Body of pancreas (tissue), 4 donors: ENCODE measurements around the gene LYSMD2. TPM values are rescaled to one million over a fixed set of nuclear protein-coding genes. Genes with fewer than 3 reads are reported as not detected.

Source experiments
- ATAC-seq: fragments of 150-250 bp; one replicate; pipeline ENCODE4 v1.9.1; 2016
- DNase-seq, 4 donors: peaks; one replicate each; pipeline ENCODE4 v3.0.0-alpha.2; 2019
- H3K27ac ChIP-seq, 4 donors: fragments of 200-600 bp; sonication (generic); 1 replicate in 3 of 4; 2 replicates in 1 of 4; pipeline versions ENCODE4 v1.5.1 to v1.6.1; 2016 to 2019; ENCODE audit warnings: mild to moderate bottlenecking in 1 of 4, mixed read lengths in 1 of 4, moderate library complexity in 1 of 4
- H3K27me3 ChIP-seq, 2 donors: fragments of 200-600 bp; sonication (generic); one replicate each; pipeline ENCODE4 v1.6.0; 2016; ENCODE audit warnings: mild to moderate bottlenecking in 1 of 2
- H3K36me3 ChIP-seq, 2 donors: fragments of 200-600 bp; sonication (generic); replicated peaks in 1 of 2; 2 replicates each; pipeline ENCODE4 v1.5.1; 2016; ENCODE audit warnings: low read depth in 2 of 2; ENCODE audit not compliant: insufficient read depth in 1 of 2
- H3K4me1 ChIP-seq: fragments of 200-600 bp; sonication (generic); one replicate; pipeline ENCODE4 v1.6.0; 2016
- H3K4me3 ChIP-seq, 2 donors: fragments of 200-600 bp; sonication (generic); 1 replicate in 1 of 2; 2 replicates in 1 of 2; pipeline ENCODE4 v1.5.1; 2016 to 2019
- H3K9me3 ChIP-seq, 3 donors: fragments of 200-600 bp; sonication (generic); 1 replicate in 2 of 3; 2 replicates in 1 of 3; pipeline ENCODE4 v1.5.1; 2016
- CTCF ChIP-seq, 7 experiments: fragments of 450-650 bp in 4 of 7; fragments of 200-600 bp in 3 of 7; sonication (generic) in 3 of 7; IDR thresholded peaks; one replicate each; pipeline ENCODE4 v1.5.1; 2016 to 2019; ENCODE audit warnings: antibody characterized with exemption in 7 of 7
- POLR2A ChIP-seq, 3 donors: fragments of 450-650 bp; IDR thresholded peaks; one replicate each; pipeline ENCODE4 v1.6.1; 2016; ENCODE audit warnings: antibody characterized with exemption in 3 of 3, mild to moderate bottlenecking in 2 of 3
- WGBS, 2 donors: methylation state at CpG; one replicate each; pipeline ENCODE4 v1.1.5; 2017; 5-methylcytosine and 5-hydroxymethylcytosine counted together
- intact Hi-C: fragments of 100-400 bp; cut with DNase I; formaldehyde crosslinking; loops from one replicate; pipeline ENCODE4 v1.15.1; 2023
- total RNA-seq, 2 donors: library from RNA; depleted of rRNA; stranded (reverse); fragments of >200 nt; gene quantifications; one replicate each; pipeline ENCODE4 v1.1.0, GENCODE V29; 2016

LYSMD2 gene
- total RNA-seq, 2 donors from 2014 or later: 8.0 to 20.1 TPM

- no peaks in the 10 kb centered on the region for H3K36me3 ChIP-seq
- no peaks in the 10 kb centered on the region for H3K9me3 ChIP-seq
- 53 to 59% methylated on average over 1 of the region's 1 CpG for WGBS, 2 donors
- DNase-seq: peak in 1 of 4 donors; percentile 11
- H3K4me1 ChIP-seq: peaks cover 6% of the 10 kb centered on the region
- H3K4me3 ChIP-seq: no peak overlapping the region
- no peak for ATAC-seq
- H3K27me3 ChIP-seq: no peaks in the 10 kb centered on the region
- H3K27ac ChIP-seq: no peak overlapping the region
- TF ChIP-seq POLR2A (IDR thresholded peaks at IDR 0.05): no peak
- no peak for TF ChIP-seq CTCF (IDR thresholded peaks at IDR 0.05)
- intact Hi-C loops: loop anchor here (5.0 kb wide), 1 partner anchor 119 kb away; no protein-coding TSS in a partner anchor
Observed at GRCh38 chr15:51771773-51772172, 34.3 kb upstream of the LYSMD2 start.

- no peaks in the 10 kb centered on the region for H3K27me3 ChIP-seq
- no peaks in the 10 kb centered on the region for H3K36me3 ChIP-seq
- peaks cover under 1% of the 10 kb centered on the region for H3K4me1 ChIP-seq
- H3K27ac ChIP-seq: no peak overlapping the region
- no peaks in the 10 kb centered on the region for H3K9me3 ChIP-seq
- 62 to 69% methylated on average over 3 of the region's 3 CpGs for WGBS, 2 donors
- ATAC-seq (no peak), DNase-seq (no peak)
- H3K4me3 ChIP-seq: no peak overlapping the region
- no peak for TF ChIP-seq POLR2A (IDR thresholded peaks at IDR 0.05)
- no peak for TF ChIP-seq CTCF (IDR thresholded peaks at IDR 0.05)
- intact Hi-C loops: loop anchor here (5.0 kb wide), 1 partner anchor 119 kb away; no protein-coding TSS in a partner anchor
Observed at GRCh38 chr15:51770902-51771301, 33.4 kb upstream of the LYSMD2 start.

GRCh38 chr15:51768018-51768417 lies 30.6 kb upstream of the LYSMD2 start:
- Histone ChIP-seq H3K9me3 (no peaks in the 10 kb centered on the region), H3K4me3 (no peak overlapping the region), H3K27me3 (no peaks in the 10 kb centered on the region), H3K36me3 (no peaks in the 10 kb centered on the region), H3K4me1 (no peaks in the 10 kb centered on the region), H3K27ac (no peak overlapping the region)
- intact Hi-C loops: no loop called here
- no peak for TF ChIP-seq CTCF (IDR thresholded peaks at IDR 0.05)
- TF ChIP-seq POLR2A (IDR thresholded peaks at IDR 0.05): no peak
- WGBS, 2 donors: 67% methylated on average over 9 of the region's 9 CpGs
- peak in 1 of 4 donors; percentile 23 for DNase-seq
- ATAC-seq: no peak

- Histone ChIP-seq H3K27ac (no peak overlapping the region), H3K9me3 (no peaks in the 10 kb centered on the region), H3K27me3 (no peaks in the 10 kb centered on the region), H3K4me3 (no peak overlapping the region), H3K36me3 (no peaks in the 10 kb centered on the region), H3K4me1 (no peaks in the 10 kb centered on the region)
- WGBS, 2 donors: 86 to 94% methylated on average over 1 of the region's 1 CpG
- ATAC-seq (no peak), DNase-seq (no peak)
- no peak for TF ChIP-seq POLR2A (IDR thresholded peaks at IDR 0.05)
- no peak for TF ChIP-seq CTCF (IDR thresholded peaks at IDR 0.05)
- intact Hi-C loops: no loop called here
Observed at GRCh38 chr15:51766341-51766740, 28.9 kb upstream of the LYSMD2 start.

- no peaks in the 10 kb centered on the region for H3K4me1 ChIP-seq
- H3K27ac ChIP-seq: no peak overlapping the region
- no peaks in the 10 kb centered on the region for H3K27me3 ChIP-seq
- H3K36me3 ChIP-seq: no peaks in the 10 kb centered on the region
- H3K9me3 ChIP-seq: no peaks in the 10 kb centered on the region
- DNase-seq (no peak), ATAC-seq (no peak)
- H3K4me3 ChIP-seq: no peak overlapping the region
- 79 to 82% methylated on average over 7 of the region's 7 CpGs for WGBS, 2 donors
- TF ChIP-seq CTCF (IDR thresholded peaks at IDR 0.05): no peak
- no peak for TF ChIP-seq POLR2A (IDR thresholded peaks at IDR 0.05)
- intact Hi-C loops: no loop called here
Observed at GRCh38 chr15:51765751-51766150, 28.3 kb upstream of the LYSMD2 start.
